Dendritic cell treated with granulocyte-macrophage colony-stimulating factor and Interleukin-4, amounts not matched to agents 40 ng/mL and 50 ng/mL, for 4 days (primary cell): ENCODE results near the gene ANKRD2.
"Not testable (repeated sequence)": the region's sequence is repeated elsewhere in the genome, so short reads cannot be mapped to it uniquely, and the experiment has no call there.

Source experiments
- H3K27ac Mint-ChIP-seq: one replicate; pipeline ENCODE4 v1.8.0; 2022; ENCODE audit warnings: mild to moderate bottlenecking, mixed read lengths
- H3K27me3 Mint-ChIP-seq: one replicate; pipeline ENCODE4 v1.8.0; 2022; ENCODE audit warnings: mild to moderate bottlenecking, mixed read lengths
- H3K36me3 Mint-ChIP-seq: one replicate; pipeline ENCODE4 v1.8.0; 2022; ENCODE audit warnings: low read depth, mixed read lengths
- H3K4me1 Mint-ChIP-seq: one replicate; pipeline ENCODE4 v1.8.0; 2022; ENCODE audit warnings: low read depth, mixed read lengths
- H3K4me3 Mint-ChIP-seq: one replicate; pipeline ENCODE4 v1.8.0; 2022; ENCODE audit warnings: mild to moderate bottlenecking, moderate library complexity, mixed read lengths
- H3K9me3 Mint-ChIP-seq: one replicate; pipeline ENCODE4 v1.8.0; 2022; ENCODE audit warnings: mixed read lengths
- intact Hi-C: fragments of 100-400 bp; cut with micrococcal nuclease; formaldehyde crosslinking; loops from one replicate; pipeline ENCODE4 v1.15.0; 2022

ANKRD2 gene

DNA sequence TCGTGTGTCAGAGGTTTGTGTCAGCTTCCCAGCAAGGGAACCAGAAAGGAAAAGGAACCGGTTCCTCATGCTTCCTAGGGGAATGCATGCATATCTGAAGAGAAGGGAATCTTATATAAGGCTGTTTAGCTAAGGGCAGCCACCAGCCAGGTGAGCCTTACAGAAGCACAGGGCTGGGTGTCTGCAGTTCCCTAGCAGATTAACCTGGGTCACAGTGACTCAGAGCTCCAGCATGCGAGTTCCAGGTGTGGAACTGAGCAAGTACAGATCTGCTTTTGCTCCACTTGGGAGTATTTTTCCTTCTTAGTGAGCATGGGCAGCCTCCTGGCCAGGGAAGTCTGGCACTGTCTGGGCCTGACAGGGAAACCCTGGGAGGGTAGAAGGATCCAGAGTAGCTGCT lies 957 bp upstream of the ANKRD2 start:
- no peaks in the 10 kb centered on the region for H3K9me3 Mint-ChIP-seq
- no peak overlapping the region for H3K27ac Mint-ChIP-seq
- no peaks in the 10 kb centered on the region for H3K4me1 Mint-ChIP-seq
- H3K36me3 Mint-ChIP-seq, result peaks cover 36% of the 10 kb centered on the region
- intact Hi-C loops, result loop anchor here (1.0 to 10.0 kb wide), 3 partner anchors 41 to 160 kb away; no protein-coding TSS in a partner anchor
- no peak overlapping the region for H3K4me3 Mint-ChIP-seq
- H3K27me3 Mint-ChIP-seq, result no peaks in the 10 kb centered on the region

DNA sequence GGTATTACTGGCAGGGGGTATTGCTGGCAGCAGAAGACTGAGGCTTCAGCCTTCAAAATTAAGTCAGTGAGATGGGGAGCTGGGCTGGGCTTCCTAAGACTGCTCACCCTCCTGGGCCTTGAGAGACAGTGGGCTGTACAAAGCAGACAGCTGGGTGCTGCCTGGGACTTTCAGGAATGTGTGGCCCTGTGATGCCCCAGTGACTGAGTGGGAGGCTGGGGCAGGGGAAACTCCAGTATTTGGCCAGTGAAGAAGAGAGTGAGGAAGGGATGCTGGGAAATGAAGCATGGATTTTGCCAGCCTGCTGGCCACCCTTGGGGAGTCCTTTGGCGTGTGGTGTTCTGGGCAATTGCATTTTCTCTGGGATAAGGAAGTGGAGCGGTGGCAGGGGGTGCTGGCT lies 442 bp downstream of the ANKRD2 start:
- peaks cover 33% of the 10 kb centered on the region for H3K36me3 Mint-ChIP-seq
- H3K27ac Mint-ChIP-seq, result no peak overlapping the region
- intact Hi-C loops, result loop anchor here (5.0 to 10.0 kb wide), 2 partner anchors 39 to 82 kb away; no protein-coding TSS in a partner anchor
- H3K9me3 Mint-ChIP-seq, result no peaks in the 10 kb centered on the region
- no peaks in the 10 kb centered on the region for H3K4me1 Mint-ChIP-seq
- H3K27me3 Mint-ChIP-seq, result peaks cover 6% of the 10 kb centered on the region
- H3K4me3 Mint-ChIP-seq, result no peak overlapping the region

DNA sequence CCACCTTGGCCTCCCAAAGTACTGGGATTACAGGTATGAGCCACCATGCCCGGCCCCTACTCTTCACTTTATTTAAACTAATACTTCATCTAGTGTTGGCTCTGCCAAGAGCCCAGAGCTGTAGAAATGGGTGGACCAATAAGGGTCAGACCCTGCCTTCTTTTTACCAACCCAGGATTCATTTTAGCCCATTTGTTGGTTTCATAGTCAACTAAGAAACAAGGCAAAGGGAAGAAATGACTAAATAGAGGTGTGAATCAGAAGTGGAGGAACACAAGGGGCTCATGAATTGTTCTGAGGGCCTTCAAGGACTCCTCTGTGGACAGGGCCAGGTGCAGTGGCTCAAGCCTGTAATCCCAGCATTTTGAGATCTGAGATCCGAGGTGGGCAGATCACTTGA lies 1.1 kb downstream of the ANKRD2 start:
- H3K9me3 Mint-ChIP-seq, result no peaks in the 10 kb centered on the region
- intact Hi-C loops, result loop anchor here (5.0 to 10.0 kb wide), 2 partner anchors 39 to 81 kb away; no protein-coding TSS in a partner anchor
- H3K4me3 Mint-ChIP-seq, result no peak overlapping the region
- no peaks in the 10 kb centered on the region for H3K4me1 Mint-ChIP-seq
- H3K27me3 Mint-ChIP-seq, result peaks cover 12% of the 10 kb centered on the region
- peaks cover 29% of the 10 kb centered on the region for H3K36me3 Mint-ChIP-seq
- H3K27ac Mint-ChIP-seq, result no peak overlapping the region

DNA sequence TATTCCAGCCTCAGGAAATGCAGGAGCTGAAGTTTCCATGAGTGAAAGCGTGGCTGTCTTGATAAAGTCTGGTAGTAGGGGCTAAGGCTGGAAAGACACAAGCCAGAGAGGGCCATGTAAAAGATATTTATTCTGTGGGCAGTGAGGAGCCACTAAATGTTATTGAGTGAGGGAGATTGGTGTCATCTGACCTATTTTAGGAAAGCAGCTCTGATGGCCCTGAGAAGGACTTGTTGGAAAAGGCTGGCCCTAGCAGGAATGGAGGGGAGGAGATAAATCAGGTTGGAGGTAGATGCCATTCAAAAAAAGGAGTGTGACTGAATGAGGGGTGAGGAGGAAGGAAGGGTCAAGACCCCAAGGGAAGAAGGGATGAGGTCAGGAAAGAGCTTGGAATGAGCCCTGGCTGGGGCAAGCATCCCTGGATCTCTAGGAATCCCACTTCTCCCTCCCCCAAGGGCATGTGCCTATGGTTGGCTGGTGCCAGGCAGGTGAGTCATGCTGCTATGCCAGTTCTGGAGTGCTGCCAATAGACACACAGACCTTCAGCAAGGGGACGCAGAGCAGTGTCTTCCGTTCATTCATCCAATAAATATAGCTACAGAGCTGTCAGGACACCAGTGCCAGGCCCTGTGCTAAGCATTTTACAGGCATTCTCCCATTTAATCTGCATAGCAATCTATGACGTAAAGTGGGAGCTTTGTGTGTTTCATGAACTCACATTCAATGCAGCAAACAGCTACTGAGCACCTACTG lies 2.0 kb downstream of the ANKRD2 start:
- intact Hi-C loops, result loop anchor here (5.0 to 10.0 kb wide), 2 partner anchors 38 to 80 kb away; no protein-coding TSS in a partner anchor
- Mint-ChIP-seq H3K27me3 (peaks cover 13% of the 10 kb centered on the region), H3K4me1 (no peaks in the 10 kb centered on the region), H3K4me3 (no peak overlapping the region), H3K27ac (no peak overlapping the region), H3K36me3 (peaks cover 20% of the 10 kb centered on the region), H3K9me3 (no peaks in the 10 kb centered on the region)

DNA sequence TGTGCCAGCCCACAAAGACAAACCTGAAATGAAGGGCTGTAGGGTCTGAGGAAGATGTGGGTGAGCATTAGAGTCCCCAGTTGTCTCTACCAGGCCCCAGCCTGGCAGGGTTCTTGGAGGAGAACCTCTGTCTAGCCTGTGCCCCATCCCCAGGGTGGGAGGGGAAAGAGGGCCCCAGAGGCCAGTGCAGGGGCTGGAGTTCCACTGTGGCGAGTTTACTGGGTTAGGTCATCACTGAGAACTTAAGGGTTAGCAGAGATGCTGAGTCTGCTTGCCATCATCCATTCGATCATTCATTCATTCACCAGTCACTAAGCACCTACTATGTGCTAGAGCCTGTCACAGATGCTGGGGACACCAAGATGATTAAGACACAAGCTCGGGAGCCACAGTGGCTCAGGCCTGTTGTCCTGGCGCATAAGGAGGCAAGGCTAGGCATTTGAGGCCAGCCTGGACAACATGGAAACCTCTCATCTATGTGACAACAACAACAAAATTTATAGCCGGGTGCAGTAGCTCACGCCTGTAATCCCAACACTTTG lies 2.6 kb downstream of the ANKRD2 start:
- Mint-ChIP-seq H3K27ac (no peak overlapping the region), H3K36me3 (peaks cover 13% of the 10 kb centered on the region), H3K9me3 (no peaks in the 10 kb centered on the region), H3K4me1 (no peaks in the 10 kb centered on the region), H3K27me3 (peaks cover 13% of the 10 kb centered on the region), H3K4me3 (no peak overlapping the region)
- intact Hi-C loops, result loop anchor here (10.0 kb wide), 1 partner anchor 80 kb away; no protein-coding TSS in a partner anchor

DNA sequence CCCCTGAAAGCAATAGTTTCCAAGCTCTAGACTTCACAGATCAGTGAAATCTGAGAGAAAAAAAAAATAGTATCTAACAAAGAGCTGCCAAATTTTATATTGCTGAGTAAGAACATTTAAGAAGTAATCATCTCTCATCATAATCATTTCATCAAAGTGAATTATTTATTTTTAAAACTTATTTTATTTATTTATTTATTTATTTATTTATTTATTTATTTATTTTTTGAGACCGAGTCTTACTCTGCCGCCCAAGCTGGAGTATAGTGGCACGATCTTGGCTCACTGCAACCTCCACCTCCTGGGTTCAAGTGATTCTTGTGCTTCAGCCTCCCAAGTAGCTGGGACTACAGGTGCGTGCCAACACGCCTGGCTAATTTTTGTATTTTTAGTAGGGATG lies 3.9 kb downstream of the ANKRD2 start:
- peaks cover 13% of the 10 kb centered on the region for H3K27me3 Mint-ChIP-seq
- intact Hi-C loops, result loop anchor here (10.0 kb wide), 1 partner anchor 78 kb away; no protein-coding TSS in a partner anchor
- not testable (repeated sequence) for H3K36me3 Mint-ChIP-seq, H3K4me1 Mint-ChIP-seq, H3K4me3 Mint-ChIP-seq, H3K9me3 Mint-ChIP-seq, H3K27ac Mint-ChIP-seq

DNA sequence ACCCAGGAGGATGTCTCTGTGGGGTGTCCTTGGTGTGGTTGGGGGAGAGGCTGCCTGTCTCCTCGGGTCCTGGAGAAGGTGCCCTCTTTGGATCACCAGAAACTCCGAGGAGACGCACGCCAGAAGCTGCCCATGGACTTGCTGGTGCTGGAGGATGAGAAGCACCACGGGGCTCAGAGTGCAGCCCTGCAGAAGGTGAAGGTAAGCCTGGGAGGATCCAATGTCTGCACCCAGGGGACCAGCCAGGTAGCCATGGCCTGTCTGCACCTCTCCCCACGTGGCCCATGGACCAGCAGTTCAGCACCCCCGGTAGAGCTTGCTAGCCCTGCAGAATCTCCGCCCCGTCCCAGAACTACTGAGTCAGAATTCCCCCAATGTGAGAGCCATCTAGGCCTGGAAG lies 5.1 kb downstream of the ANKRD2 start:
- no peak overlapping the region for H3K4me3 Mint-ChIP-seq
- H3K9me3 Mint-ChIP-seq, result no peaks in the 10 kb centered on the region
- intact Hi-C loops, result loop anchor here (10.0 kb wide), 1 partner anchor 77 kb away; no protein-coding TSS in a partner anchor
- H3K4me1 Mint-ChIP-seq, result no peaks in the 10 kb centered on the region
- peaks cover 13% of the 10 kb centered on the region for H3K27me3 Mint-ChIP-seq
- no peak overlapping the region for H3K27ac Mint-ChIP-seq
- no peaks in the 10 kb centered on the region for H3K36me3 Mint-ChIP-seq

DNA sequence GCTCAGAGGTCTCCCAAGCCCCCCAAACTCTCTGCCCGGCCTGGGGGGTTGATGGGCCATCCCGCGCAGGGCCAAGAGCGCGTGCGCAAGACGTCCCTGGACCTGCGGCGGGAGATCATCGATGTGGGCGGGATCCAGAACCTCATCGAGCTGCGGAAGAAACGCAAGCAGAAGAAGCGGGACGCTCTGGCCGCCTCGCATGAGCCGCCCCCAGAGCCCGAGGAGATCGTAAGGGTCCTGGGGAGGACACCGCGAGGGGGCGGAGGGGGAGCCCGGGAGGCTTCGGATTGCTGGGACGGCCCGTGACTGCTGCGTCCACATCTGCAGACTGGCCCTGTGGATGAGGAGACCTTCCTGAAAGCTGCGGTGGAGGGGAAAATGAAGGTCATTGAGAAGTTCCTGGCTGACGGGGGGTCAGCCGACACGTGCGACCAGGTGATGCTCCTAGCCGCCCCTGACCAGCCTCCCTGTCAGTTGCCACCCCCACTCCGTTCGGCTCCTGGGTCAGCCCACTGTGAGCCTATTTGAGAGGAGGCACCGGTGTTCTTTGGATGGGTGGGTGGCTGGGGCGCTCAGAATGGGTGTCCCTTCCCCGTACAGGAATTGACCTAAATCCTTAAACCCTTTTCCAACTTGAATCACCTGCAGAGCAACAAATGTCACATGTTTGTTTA lies 5.7 kb downstream of the ANKRD2 start:
- no peak overlapping the region for H3K27ac Mint-ChIP-seq
- no peaks in the 10 kb centered on the region for H3K36me3 Mint-ChIP-seq
- H3K27me3 Mint-ChIP-seq, result peaks cover 13% of the 10 kb centered on the region
- H3K9me3 Mint-ChIP-seq, result no peaks in the 10 kb centered on the region
- no peaks in the 10 kb centered on the region for H3K4me1 Mint-ChIP-seq
- no peak overlapping the region for H3K4me3 Mint-ChIP-seq
- intact Hi-C loops, result loop anchor here (10.0 kb wide), 1 partner anchor 76 kb away; no protein-coding TSS in a partner anchor

DNA sequence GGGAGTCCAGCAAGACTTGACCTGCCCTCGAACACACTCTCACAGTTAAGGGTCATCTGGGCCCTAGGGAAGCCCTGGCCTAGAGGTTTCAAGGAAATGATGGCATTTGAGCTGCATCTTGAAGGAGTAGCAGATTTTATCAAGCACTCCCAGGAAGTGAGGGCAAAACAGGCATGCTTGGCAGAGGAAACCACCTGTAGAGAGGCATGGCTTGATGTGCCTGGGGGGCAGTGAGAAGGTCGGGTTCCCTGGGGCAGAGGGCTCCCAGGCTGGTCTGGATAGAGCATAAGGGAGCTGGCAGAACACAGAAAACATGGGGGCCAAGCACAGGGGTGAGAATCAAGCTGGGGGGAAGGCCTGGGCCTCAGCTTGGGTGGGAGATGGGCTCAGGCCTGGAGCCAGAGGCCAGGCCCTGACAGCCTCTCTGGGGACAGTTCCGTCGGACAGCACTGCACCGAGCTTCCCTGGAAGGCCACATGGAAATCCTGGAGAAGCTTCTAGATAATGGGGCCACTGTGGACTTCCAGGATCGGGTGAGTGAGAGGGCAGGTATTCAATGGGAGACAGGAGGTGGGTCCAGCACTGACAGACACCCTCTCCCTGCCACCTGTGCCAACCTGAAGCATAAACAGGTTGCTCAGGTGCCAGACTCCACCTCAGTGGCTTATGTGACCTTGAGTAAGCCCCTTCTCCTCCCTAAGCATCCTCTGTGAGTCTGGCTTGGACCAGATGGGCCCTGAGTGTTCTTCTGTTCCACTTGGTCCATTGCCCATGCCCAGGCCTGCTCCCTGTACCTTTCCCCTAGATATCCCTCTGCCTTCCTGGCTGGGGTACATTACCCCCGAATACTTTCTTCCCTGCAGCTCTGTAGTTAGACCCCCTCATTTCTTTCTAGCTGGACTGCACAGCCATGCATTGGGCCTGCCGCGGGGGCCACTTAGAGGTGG lies 8.1 kb downstream of the ANKRD2 start:
- peaks cover 13% of the 10 kb centered on the region for H3K27me3 Mint-ChIP-seq
- no peaks in the 10 kb centered on the region for H3K4me1 Mint-ChIP-seq
- no peak overlapping the region for H3K4me3 Mint-ChIP-seq
- no peak overlapping the region for H3K27ac Mint-ChIP-seq
- intact Hi-C loops, result no loop called here
- H3K36me3 Mint-ChIP-seq, result no peaks in the 10 kb centered on the region
- no peaks in the 10 kb centered on the region for H3K9me3 Mint-ChIP-seq

DNA sequence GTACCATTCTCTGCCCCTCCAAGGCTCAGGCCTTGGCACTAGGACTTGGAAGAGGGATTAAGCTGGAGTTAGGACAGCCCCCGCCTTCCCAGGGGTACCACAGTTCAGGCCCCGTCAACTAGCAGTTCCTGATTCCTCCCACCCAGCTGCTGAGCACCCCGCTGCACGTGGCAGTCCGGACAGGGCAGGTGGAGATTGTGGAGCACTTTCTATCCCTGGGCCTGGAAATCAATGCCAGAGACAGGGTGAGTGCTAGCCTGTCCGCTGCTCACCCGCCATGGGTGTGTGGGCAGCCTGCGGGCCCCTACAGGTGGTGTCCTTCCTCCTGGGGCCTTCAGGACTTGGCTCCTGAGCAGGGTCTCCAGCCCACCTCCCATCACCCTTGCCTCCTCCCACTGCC lies 9.6 kb downstream of the ANKRD2 start:
- Mint-ChIP-seq H3K27me3 (peaks cover 15% of the 10 kb centered on the region), H3K4me1 (no peaks in the 10 kb centered on the region), H3K27ac (no peak overlapping the region), H3K36me3 (no peaks in the 10 kb centered on the region), H3K9me3 (no peaks in the 10 kb centered on the region), H3K4me3 (no peak overlapping the region)
- intact Hi-C loops, result no loop called here

DNA sequence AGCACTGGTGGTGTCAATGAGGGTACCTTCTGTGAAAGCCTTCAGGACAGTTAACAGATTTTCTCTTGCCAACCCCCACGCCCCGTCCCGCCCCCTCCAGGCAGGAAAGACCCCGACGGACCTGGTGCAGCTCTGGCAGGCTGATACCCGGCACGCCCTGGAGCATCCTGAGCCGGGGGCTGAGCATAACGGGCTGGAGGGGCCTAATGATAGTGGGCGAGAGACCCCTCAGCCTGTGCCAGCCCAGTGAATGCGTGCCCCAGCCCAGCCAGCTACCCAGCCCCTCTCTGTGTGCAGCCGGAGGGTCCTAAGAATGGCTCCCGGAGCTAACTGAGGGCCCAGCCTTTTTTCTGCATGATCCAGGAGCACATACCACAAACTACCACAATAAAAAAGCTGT lies 10.9 kb downstream of the ANKRD2 start:
- intact Hi-C loops, result no loop called here
- H3K36me3 Mint-ChIP-seq, result no peaks in the 10 kb centered on the region
- no peak overlapping the region for H3K4me3 Mint-ChIP-seq
- H3K9me3 Mint-ChIP-seq, result no peaks in the 10 kb centered on the region
- no peak overlapping the region for H3K27ac Mint-ChIP-seq
- H3K4me1 Mint-ChIP-seq, result no peaks in the 10 kb centered on the region
- peaks cover 5% of the 10 kb centered on the region for H3K27me3 Mint-ChIP-seq

DNA sequence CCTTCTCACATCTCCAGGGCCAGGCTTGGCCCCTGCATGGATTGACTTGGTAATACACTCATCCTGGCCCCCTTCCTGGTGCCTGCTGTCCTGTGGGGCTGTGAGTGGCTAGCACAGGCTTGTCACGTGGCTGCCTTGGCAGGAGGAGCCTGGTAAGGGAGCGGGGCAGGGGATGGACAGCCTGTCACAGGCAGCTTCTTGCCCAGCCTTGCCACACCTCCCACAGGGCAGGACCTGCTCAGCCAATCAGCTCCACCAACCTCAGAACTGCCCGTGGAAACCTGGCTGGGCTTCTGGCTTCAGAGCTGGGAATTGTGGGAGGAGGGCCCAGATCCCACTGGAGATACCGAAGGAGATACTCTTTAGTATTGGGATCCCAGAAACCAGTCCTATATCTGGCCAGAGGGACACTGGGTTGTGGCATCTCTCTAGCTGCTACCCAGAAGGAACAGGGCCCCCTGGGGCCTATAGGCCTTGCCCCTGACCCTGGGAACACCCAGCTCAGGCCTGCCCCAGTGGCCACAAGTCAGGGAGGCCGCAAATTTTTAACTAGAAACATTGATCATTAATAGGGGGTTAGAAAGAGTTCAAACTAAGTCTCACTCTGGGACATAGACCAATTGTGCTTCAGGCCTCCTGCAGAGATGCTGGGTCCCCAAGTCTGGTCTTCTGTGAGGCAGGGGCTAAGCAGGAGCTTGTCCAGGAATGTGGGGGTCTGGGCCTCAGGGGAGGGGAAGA lies 11.7 kb downstream of the ANKRD2 start, which contains the start of gene HOGA1:
Gene HOGA1, plus strand, starts transcription at position 330 of the 738 bp plus-strand sequence. Its CDS starts 315 bp downstream, at position 645.
- H3K4me3 Mint-ChIP-seq, result no peak within 1 kb of the TSS
- H3K4me1 Mint-ChIP-seq, result no peaks in the 10 kb centered on the region
- no peaks in the 10 kb centered on the region for H3K36me3 Mint-ChIP-seq
- no peaks in the 10 kb centered on the region for H3K9me3 Mint-ChIP-seq
- intact Hi-C loops, result no loop called here
- H3K27me3 Mint-ChIP-seq, result peaks cover 2% of the 10 kb centered on the region
- no peak within 1 kb of the TSS for H3K27ac Mint-ChIP-seq
